Measurements from ENCODE around the gene FHIT. TPM values are rescaled to one million over a fixed set of nuclear protein-coding genes. Genes with fewer than 3 reads are reported as not detected.

Gene FHIT
- total RNA-seq, 2 donors from 2014 or later: 6.8 to 12.3 TPM

DNA sequence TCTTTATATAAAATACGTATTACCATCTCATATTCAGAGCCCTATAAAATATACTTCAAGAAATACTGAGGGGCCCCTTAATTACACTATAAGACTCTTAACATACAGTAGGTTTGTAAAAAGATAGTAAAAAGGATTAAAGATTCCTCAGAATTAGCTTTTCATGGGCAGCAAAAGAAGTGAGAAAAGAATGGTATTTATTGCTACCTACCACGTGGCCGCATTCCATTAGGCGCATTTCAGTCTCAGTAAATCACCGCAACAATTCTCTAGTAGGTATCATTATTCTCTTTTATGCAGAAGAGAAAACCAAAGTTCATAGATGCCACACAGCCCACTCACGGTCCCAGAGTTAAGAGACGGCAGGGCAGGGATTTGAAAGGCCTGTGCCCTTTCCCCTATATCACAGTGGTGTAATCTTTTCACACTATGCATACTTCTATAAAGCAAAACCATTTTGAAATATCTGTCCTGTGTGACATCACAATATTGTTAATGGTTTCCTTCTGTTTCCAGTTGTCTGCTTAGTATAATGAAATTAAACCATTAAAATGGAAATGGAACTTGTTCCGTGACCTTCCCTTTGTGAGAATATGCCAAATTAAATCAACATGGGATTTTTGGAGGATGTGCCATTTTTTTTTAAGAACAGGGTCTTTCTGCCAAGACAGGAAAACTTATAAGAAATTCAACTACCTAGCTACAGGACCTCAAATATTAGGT is 1072.2 kb downstream of the FHIT start:
- Histone ChIP-seq H3K4me1 (ENCODE audit: control insufficient read depth, insufficient read depth, low read length) (peaks cover 3% of the 10 kb centered on the region), H3K9ac (ENCODE audit: extremely low read depth, low read length, poor library complexity, severe bottlenecking) (no peak overlapping the region), H3K4me3 (ENCODE audit: low read length) (no peak overlapping the region), H3K27me3 (ENCODE audit: control insufficient read depth, insufficient read depth, low read length, poor library complexity, severe bottlenecking) (no peaks in the 10 kb centered on the region), H3K9me3 (ENCODE audit: control insufficient read depth, low read length) (no peaks in the 10 kb centered on the region), H3K36me3 (ENCODE audit: control insufficient read depth, insufficient read depth, low read length) (no peaks in the 10 kb centered on the region), H3K27ac (ENCODE audit: low read depth, low read length) (no peak overlapping the region)
- WGBS, 2 experiments (ENCODE audit: insufficient coverage in 1 of 2, insufficient read length in 1 of 2): 82 to 94% methylated on average over 5 to 8 of the region's 8 CpGs
- DNase-seq: no peak
- no peaks in the 10 kb centered on the region for H3K9me3 Mint-ChIP-seq
- peaks cover 11% of the 10 kb centered on the region for H3K4me1 Mint-ChIP-seq
- no peaks in the 10 kb centered on the region for H3K36me3 Mint-ChIP-seq (ENCODE audit: low read depth)
- TF ChIP-seq, protein P1, sequence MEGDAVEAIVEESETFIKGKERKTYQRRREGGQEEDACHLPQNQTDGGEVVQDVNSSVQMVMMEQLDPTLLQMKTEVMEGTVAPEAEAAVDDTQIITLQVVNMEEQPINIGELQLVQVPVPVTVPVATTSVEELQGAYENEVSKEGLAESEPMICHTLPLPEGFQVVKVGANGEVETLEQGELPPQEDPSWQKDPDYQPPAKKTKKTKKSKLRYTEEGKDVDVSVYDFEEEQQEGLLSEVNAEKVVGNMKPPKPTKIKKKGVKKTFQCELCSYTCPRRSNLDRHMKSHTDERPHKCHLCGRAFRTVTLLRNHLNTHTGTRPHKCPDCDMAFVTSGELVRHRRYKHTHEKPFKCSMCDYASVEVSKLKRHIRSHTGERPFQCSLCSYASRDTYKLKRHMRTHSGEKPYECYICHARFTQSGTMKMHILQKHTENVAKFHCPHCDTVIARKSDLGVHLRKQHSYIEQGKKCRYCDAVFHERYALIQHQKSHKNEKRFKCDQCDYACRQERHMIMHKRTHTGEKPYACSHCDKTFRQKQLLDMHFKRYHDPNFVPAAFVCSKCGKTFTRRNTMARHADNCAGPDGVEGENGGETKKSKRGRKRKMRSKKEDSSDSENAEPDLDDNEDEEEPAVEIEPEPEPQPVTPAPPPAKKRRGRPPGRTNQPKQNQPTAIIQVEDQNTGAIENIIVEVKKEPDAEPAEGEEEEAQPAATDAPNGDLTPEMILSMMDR (conservative IDR thresholded peaks at IDR 0.05): no peak
- H3K4me3 Mint-ChIP-seq: no peak overlapping the region
- H3K27me3 Mint-ChIP-seq (ENCODE audit: insufficient read depth): no peaks in the 10 kb centered on the region
- H3K27ac Mint-ChIP-seq: no peak overlapping the region

GRCh38 chr3:60177726-60178125 is 1073.5 kb downstream of the FHIT start:
- H3K9me3 ChIP-seq (ENCODE audit: control insufficient read depth, low read length): no peaks in the 10 kb centered on the region
- peaks cover 3% of the 10 kb centered on the region for H3K4me1 ChIP-seq (ENCODE audit: control insufficient read depth, insufficient read depth, low read length)
- H3K36me3 ChIP-seq (ENCODE audit: control insufficient read depth, insufficient read depth, low read length): no peaks in the 10 kb centered on the region
- peaks cover 11% of the 10 kb centered on the region for H3K4me1 Mint-ChIP-seq
- WGBS, 2 experiments (ENCODE audit: insufficient coverage in 1 of 2, insufficient read length in 1 of 2): 91 to 100% methylated on average over 1 to 2 of the region's 2 CpGs
- H3K27ac ChIP-seq (ENCODE audit: low read depth, low read length): no peak overlapping the region
- no peak overlapping the region for H3K27ac Mint-ChIP-seq
- no peaks in the 10 kb centered on the region for H3K9me3 Mint-ChIP-seq
- H3K4me3 ChIP-seq (ENCODE audit: low read length): no peak overlapping the region
- no peaks in the 10 kb centered on the region for H3K27me3 Mint-ChIP-seq (ENCODE audit: insufficient read depth)
- no peak overlapping the region for H3K4me3 Mint-ChIP-seq
- no peaks in the 10 kb centered on the region for H3K27me3 ChIP-seq (ENCODE audit: control insufficient read depth, insufficient read depth, low read length, poor library complexity, severe bottlenecking)
- no peak for DNase-seq
- no peak overlapping the region for H3K9ac ChIP-seq (ENCODE audit: extremely low read depth, low read length, poor library complexity, severe bottlenecking)
- H3K36me3 Mint-ChIP-seq (ENCODE audit: low read depth): no peaks in the 10 kb centered on the region
- TF ChIP-seq, protein P1 (conservative IDR thresholded peaks at IDR 0.05): no peak

DNA sequence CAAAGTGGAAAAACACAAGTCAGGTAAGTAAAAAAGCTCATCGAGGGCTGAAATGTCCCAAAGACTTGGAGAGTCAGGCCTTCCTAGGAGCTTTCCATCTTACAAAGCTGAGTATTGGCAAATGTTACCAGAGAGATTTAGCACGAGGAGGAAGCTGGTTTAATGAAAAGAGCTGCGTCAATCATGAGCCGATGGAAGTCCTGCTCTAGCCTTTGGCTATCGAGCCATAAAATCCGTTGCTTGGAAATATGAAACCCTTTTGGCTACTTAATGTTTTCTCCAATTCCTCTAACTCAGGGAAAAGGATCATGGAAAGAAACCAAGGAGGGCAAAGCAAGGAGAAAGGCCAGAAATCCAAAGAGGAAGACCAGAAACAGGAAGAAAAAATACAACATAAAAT is 1074.6 kb downstream of the FHIT start:
- Mint-ChIP-seq H3K9me3 (no peaks in the 10 kb centered on the region), H3K27me3 (ENCODE audit: insufficient read depth) (no peaks in the 10 kb centered on the region), H3K4me1 (peaks cover 11% of the 10 kb centered on the region), H3K36me3 (ENCODE audit: low read depth) (no peaks in the 10 kb centered on the region), H3K27ac (peak overlapping the region; percentile 3), H3K4me3 (no peak overlapping the region)
- Histone ChIP-seq H3K9me3 (ENCODE audit: control insufficient read depth, low read length) (no peaks in the 10 kb centered on the region), H3K9ac (ENCODE audit: extremely low read depth, low read length, poor library complexity, severe bottlenecking) (no peak overlapping the region), H3K4me1 (ENCODE audit: control insufficient read depth, insufficient read depth, low read length) (peaks cover 3% of the 10 kb centered on the region), H3K27ac (ENCODE audit: low read depth, low read length) (no peak overlapping the region), H3K4me3 (ENCODE audit: low read length) (no peak overlapping the region), H3K36me3 (ENCODE audit: control insufficient read depth, insufficient read depth, low read length) (no peaks in the 10 kb centered on the region), H3K27me3 (ENCODE audit: control insufficient read depth, insufficient read depth, low read length, poor library complexity, severe bottlenecking) (no peaks in the 10 kb centered on the region)
- WGBS, 2 experiments (ENCODE audit: insufficient coverage in 1 of 2, insufficient read length in 1 of 2): 91 to 92% methylated on average over 2 to 6 of the region's 6 CpGs
- TF ChIP-seq, protein P1 (conservative IDR thresholded peaks at IDR 0.05): no peak
- no peak for DNase-seq
